ENCODE results near the gene RBM17. TPM values are rescaled to one million over a fixed set of nuclear protein-coding genes. Genes with fewer than 3 reads are reported as not detected.

RBM17 gene
- total RNA-seq, 1 experiment from 2014 or later: 129 TPM

DNA sequence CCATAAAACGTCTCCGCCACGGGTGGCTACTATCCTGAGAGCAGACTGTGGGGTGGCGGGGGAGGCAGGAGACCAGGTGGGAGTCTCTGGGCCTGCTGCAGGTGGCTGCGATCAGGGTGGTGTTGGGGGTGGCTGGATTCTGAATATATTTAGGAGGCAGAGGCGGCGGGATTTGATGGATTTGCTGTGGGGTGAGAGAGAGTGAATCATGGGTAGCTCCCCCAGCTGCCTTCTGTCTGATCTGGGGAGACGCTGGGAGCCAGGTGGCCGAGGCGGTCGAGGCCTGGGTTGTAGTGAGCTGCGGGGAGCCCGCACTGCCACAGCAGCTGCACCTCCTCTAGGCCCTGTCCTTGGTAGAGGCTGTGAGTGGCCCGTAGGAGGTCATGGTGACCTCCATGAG lies 65.7 kb downstream of the RBM17 start (continued):
- TF ChIP-seq, protein P1, sequence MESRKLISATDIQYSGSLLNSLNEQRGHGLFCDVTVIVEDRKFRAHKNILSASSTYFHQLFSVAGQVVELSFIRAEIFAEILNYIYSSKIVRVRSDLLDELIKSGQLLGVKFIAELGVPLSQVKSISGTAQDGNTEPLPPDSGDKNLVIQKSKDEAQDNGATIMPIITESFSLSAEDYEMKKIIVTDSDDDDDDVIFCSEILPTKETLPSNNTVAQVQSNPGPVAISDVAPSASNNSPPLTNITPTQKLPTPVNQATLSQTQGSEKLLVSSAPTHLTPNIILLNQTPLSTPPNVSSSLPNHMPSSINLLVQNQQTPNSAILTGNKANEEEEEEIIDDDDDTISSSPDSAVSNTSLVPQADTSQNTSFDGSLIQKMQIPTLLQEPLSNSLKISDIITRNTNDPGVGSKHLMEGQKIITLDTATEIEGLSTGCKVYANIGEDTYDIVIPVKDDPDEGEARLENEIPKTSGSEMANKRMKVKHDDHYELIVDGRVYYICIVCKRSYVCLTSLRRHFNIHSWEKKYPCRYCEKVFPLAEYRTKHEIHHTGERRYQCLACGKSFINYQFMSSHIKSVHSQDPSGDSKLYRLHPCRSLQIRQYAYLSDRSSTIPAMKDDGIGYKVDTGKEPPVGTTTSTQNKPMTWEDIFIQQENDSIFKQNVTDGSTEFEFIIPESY (IDR thresholded peaks at IDR 0.05; ENCODE audit: extremely low read depth, insufficient replicate concordance, low read length): no peak
- TF ChIP-seq TCF7L2 (IDR thresholded peaks at IDR 0.05; ENCODE audit: borderline replicate concordance, extremely low read depth, insufficient read depth, insufficient read length): no peak
- no peak for TF ChIP-seq JUND (IDR thresholded peaks at IDR 0.05)
- no peak for TF ChIP-seq POLR2A (IDR thresholded peaks at IDR 0.05; ENCODE audit: borderline replicate concordance, extremely low read depth, insufficient read depth, insufficient read length)
- no peak for TF ChIP-seq CBX3 (IDR thresholded peaks at IDR 0.05; ENCODE audit: low read depth)

DNA sequence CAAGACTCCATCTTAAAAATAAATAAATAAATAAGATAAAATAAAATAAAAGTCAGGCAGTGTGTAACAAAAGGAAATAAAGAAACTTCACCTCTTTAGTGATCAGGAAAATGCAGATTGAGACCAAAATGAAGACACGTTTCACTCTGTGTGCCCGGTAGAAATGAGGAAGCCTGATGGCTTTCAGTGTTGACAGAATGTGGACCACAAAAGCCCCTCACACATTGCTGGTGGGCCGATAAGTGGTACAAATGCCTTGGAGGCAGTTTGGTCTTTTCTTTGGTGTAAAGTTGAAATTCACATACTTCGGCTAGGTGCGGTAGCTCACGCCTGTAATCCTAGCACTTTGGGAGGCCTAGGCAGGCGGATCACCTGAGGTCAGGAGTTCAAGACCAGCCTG lies 69.4 kb downstream of the RBM17 start:
- Histone ChIP-seq H3K27ac (ENCODE audit: low read depth, low read length) (no peak overlapping the region), H3K4me1 (ENCODE audit: control insufficient read depth in 1 of 2, insufficient read depth in 2 of 2, low read length in 2 of 2) (peaks cover 11 to 15% of the 10 kb centered on the region in 2 experiments; a peak in 3 of 4 replicates), H3K4me2 (ENCODE audit: low read length) (no peak overlapping the region), H2AFZ (ENCODE audit: low read depth, low read length, poor library complexity, severe bottlenecking) (no peak overlapping the region), H3K79me2 (ENCODE audit: insufficient read depth, low read length) (peaks cover 63% of the 10 kb centered on the region), H3K9me3 (ENCODE audit: control insufficient read depth in 1 of 2, insufficient read depth in 1 of 2, low read depth in 1 of 2, low read length in 2 of 2) (no peaks in the 10 kb centered on the region), H3K4me3 (replicated peaks in 1 of 2; ENCODE audit: low read depth in 1 of 2, low read length in 2 of 2) (no peak overlapping the region), H4K20me1 (ENCODE audit: insufficient read depth) (no peaks in the 10 kb centered on the region), H3K9me2 (ENCODE audit: insufficient read depth) (no peaks in the 10 kb centered on the region), H3K9ac (ENCODE audit: low read length) (no peak overlapping the region), H3K36me3 (ENCODE audit: control insufficient read depth in 1 of 2, insufficient read depth in 2 of 2, low read length in 2 of 2) (no peaks in the 10 kb centered on the region), H3K27me3 (ENCODE audit: insufficient read depth, low read length) (no peaks in the 10 kb centered on the region)
- no peak for DNase-seq (ENCODE audit: low read depth, low spot score)
- ChIA-PET POLR2A (no interaction called here), CTCF (no interaction called here), RAD21 (ENCODE audit: low non-redundant PET in 1 of 2, low total read pairs in 2 of 2, uncharacterized antibody in 2 of 2, unreplicated experiment in 2 of 2) (no interaction called here)
- no peak for ATAC-seq
- TF ChIP-seq ATF3 (IDR thresholded peaks at IDR 0.05): no peak
- intact Hi-C loops (cut with micrococcal nuclease): no loop called here
- BruUV-seq (replicated peaks): no TSS peak

Measured in HCT116 (cell line).